Thoracic aorta (tissue), 2 donors: ENCODE measurements around the gene LIPN. TPM values are rescaled to one million over a fixed set of nuclear protein-coding genes. Genes with fewer than 3 reads are reported as not detected.

Source experiments
- ATAC-seq: fragments of 150-250 bp; one replicate; pipeline ENCODE4 v1.8.0; 2017; ENCODE audit warnings: low read depth; ENCODE audit not compliant: insufficient number of reproducible peaks, low FRiP score
- DNase-seq: peaks from one replicate; pipeline ENCODE4 v3.0.0-alpha.2; 2020; ENCODE audit warnings: low spot score
- H3K27ac ChIP-seq, 2 donors: fragments of 200-600 bp; sonication (generic); 1 replicate in 1 of 2; 2 replicates in 1 of 2; pipeline ENCODE4 v1.5.1; 2016; ENCODE audit warnings: mild to moderate bottlenecking in 2 of 2, moderate library complexity in 2 of 2
- H3K27me3 ChIP-seq: fragments of 200-600 bp; sonication (generic); replicated peaks from 2 replicates; pipeline ENCODE4 v1.6.0; 2016; ENCODE audit warnings: mild to moderate bottlenecking; ENCODE audit not compliant: insufficient read depth
- H3K36me3 ChIP-seq: fragments of 200-600 bp; sonication (generic); one replicate; pipeline ENCODE4 v1.5.1; 2016
- H3K4me1 ChIP-seq, 2 donors: fragments of 200-600 bp; sonication (generic); 1 replicate in 1 of 2; 2 replicates in 1 of 2; pipeline versions ENCODE4 v1.5.1 to v1.6.0; 2016; ENCODE audit warnings: low read depth in 2 of 2, mild to moderate bottlenecking in 1 of 2; ENCODE audit not compliant: control insufficient read depth in 1 of 2
- H3K4me3 ChIP-seq: fragments of 200-600 bp; sonication (generic); 2 replicates; pipeline ENCODE4 v1.5.1; 2016; ENCODE audit warnings: mild to moderate bottlenecking
- H3K9me3 ChIP-seq: fragments of 200-600 bp; sonication (generic); 2 replicates; pipeline ENCODE4 v1.5.1; 2016
- CTCF ChIP-seq: fragments of 200-600 bp; sonication (generic); IDR thresholded peaks from one replicate; pipeline ENCODE4 v1.5.1; 2019; ENCODE audit warnings: antibody characterized with exemption
- total RNA-seq, 2 donors: library from RNA; depleted of rRNA; stranded (reverse); fragments of >200 nt; gene quantifications; one replicate each; pipeline versions ENCODE4 v1.1.0 to v1.2.3, GENCODE V29; 2016

Gene LIPN
- total RNA-seq, 2 donors from 2014 or later, result not detected

GRCh38 chr10:88788924-88789323 lies 29.1 kb downstream of the LIPN start:
- no peaks in the 10 kb centered on the region for H3K27me3 ChIP-seq
- no peak overlapping the region for H3K4me3 ChIP-seq
- no peak overlapping the region for H3K27ac ChIP-seq
- no peak for TF ChIP-seq CTCF
- DNase-seq (no peak), ATAC-seq (no peak)
- H3K36me3 ChIP-seq, result no peaks in the 10 kb centered on the region
- H3K4me1 ChIP-seq, result no peaks in the 10 kb centered on the region
- no peaks in the 10 kb centered on the region for H3K9me3 ChIP-seq

- H3K36me3 ChIP-seq, result no peaks in the 10 kb centered on the region
- TF ChIP-seq CTCF, result no peak
- no peak for DNase-seq
- H3K4me3 ChIP-seq, result no peak overlapping the region
- no peaks in the 10 kb centered on the region for H3K27me3 ChIP-seq
- no peaks in the 10 kb centered on the region for H3K4me1 ChIP-seq
- H3K9me3 ChIP-seq, result no peaks in the 10 kb centered on the region
- ATAC-seq, result no peak
- H3K27ac ChIP-seq, result no peak overlapping the region
Measured at GRCh38 chr10:88791924-88792323, 32.1 kb downstream of the LIPN start.

- Histone ChIP-seq H3K9me3 (no peaks in the 10 kb centered on the region), H3K4me1 (no peaks in the 10 kb centered on the region), H3K27me3 (no peaks in the 10 kb centered on the region), H3K4me3 (no peak overlapping the region), H3K36me3 (no peaks in the 10 kb centered on the region), H3K27ac (no peak overlapping the region)
- no peak for TF ChIP-seq CTCF
- DNase-seq, result no peak
- no peak for ATAC-seq
Measured at GRCh38 chr10:88792661-88793060, 32.8 kb downstream of the LIPN start.

GRCh38 chr10:88793712-88794299 lies 34.0 kb downstream of the LIPN start:
- H3K27ac ChIP-seq, result no peak overlapping the region
- no peak for DNase-seq
- no peaks in the 10 kb centered on the region for H3K4me1 ChIP-seq
- no peaks in the 10 kb centered on the region for H3K9me3 ChIP-seq
- no peaks in the 10 kb centered on the region for H3K27me3 ChIP-seq
- TF ChIP-seq CTCF, result no peak
- ATAC-seq, result no peak
- H3K4me3 ChIP-seq, result no peak overlapping the region
- no peaks in the 10 kb centered on the region for H3K36me3 ChIP-seq

GRCh38 chr10:88794731-88795130 lies 34.9 kb downstream of the LIPN start:
- Histone ChIP-seq H3K4me1 (no peaks in the 10 kb centered on the region), H3K27ac (no peak overlapping the region), H3K4me3 (no peak overlapping the region), H3K9me3 (no peaks in the 10 kb centered on the region), H3K27me3 (no peaks in the 10 kb centered on the region), H3K36me3 (no peaks in the 10 kb centered on the region)
- ATAC-seq (no peak), DNase-seq (no peak)
- TF ChIP-seq CTCF, result no peak
